ENCODE data around the gene C5orf34.

GRCh38 chr5:43461066-43461465 lies 53.9 kb downstream of the C5orf34 start:
- TF ChIP-seq CTCF (IDR thresholded peaks at IDR 0.05) (no peak), POLR2A (IDR thresholded peaks at IDR 0.05) (no peak)
